Measurements from ENCODE around the gene ATP6V0D1. TPM values are rescaled to one million over a fixed set of nuclear protein-coding genes. Genes with fewer than 3 reads are reported as not detected.

The ATP6V0D1 gene
- total RNA-seq, 2 experiments from 2014 or later, result 16.3 to 17.3 TPM

- CTCF ChIA-PET, result interaction anchor here (0.6 to 1.5 kb wide), 5 partner anchors 10 to 1832 kb away, joined by 3 to 5 read pairs (median 3); no protein-coding TSS in a partner anchor
- no peak overlapping the region for H3K27ac Mint-ChIP-seq
These were observed 29.8 kb downstream of the ATP6V0D1 start for GRCh38 chr16:67451061-67451703.

DNA sequence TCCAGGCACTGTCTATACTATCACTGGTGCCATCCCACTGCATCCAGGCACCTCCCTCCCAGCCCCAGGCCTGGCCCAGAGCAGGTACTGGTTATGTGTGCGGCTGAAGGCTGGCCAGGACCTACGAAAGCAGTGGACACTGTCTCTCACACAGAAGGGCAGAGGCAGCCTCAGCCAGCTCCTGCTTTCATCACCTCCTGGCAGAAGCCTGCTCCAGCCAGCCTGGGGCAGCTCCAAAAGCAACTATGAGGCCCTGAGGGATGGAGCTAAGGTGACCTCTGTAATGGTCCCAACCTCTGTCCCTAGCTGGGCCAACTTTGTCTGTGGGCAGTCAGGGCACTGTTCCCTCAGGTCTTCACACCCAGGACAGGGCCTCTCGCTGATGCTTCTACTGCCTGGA is 31.2 kb downstream of the ATP6V0D1 start:
- DNase-seq (no peak), ATAC-seq (no peak)
- Mint-ChIP-seq H3K27ac (no peak overlapping the region), H3K36me3 (ENCODE audit: low read depth) (peaks cover 6% of the 10 kb centered on the region), H3K27me3 (no peaks in the 10 kb centered on the region), H3K4me3 (no peak overlapping the region), H3K9me3 (ENCODE audit: low read depth) (no peaks in the 10 kb centered on the region), H3K4me1 (no peaks in the 10 kb centered on the region)
- ChIA-PET POLR2A (no interaction called here), CTCF (interaction anchor here (0.6 to 1.5 kb wide), 5 partner anchors 8 to 155 kb away, joined by 3 to 5 read pairs (median 3); no protein-coding TSS in a partner anchor)
- intact Hi-C loops (cut with DNase I, micrococcal nuclease), result no loop called here

More at GRCh38 chr16:67451061-67451703, 29.8 kb downstream of the ATP6V0D1 start:
- H3K36me3 Mint-ChIP-seq (ENCODE audit: low read depth), result peaks cover 6% of the 10 kb centered on the region
- H3K4me1 Mint-ChIP-seq, result peaks cover under 1% of the 10 kb centered on the region
- DNase-seq, result no peak
- no peaks in the 10 kb centered on the region for H3K9me3 Mint-ChIP-seq (ENCODE audit: low read depth)
- no peak for ATAC-seq
- H3K4me3 Mint-ChIP-seq, result no peak overlapping the region
- H3K27me3 Mint-ChIP-seq, result no peaks in the 10 kb centered on the region
- POLR2A ChIA-PET, result no interaction called here
- intact Hi-C loops (cut with DNase I, micrococcal nuclease), result no loop called here

DNA sequence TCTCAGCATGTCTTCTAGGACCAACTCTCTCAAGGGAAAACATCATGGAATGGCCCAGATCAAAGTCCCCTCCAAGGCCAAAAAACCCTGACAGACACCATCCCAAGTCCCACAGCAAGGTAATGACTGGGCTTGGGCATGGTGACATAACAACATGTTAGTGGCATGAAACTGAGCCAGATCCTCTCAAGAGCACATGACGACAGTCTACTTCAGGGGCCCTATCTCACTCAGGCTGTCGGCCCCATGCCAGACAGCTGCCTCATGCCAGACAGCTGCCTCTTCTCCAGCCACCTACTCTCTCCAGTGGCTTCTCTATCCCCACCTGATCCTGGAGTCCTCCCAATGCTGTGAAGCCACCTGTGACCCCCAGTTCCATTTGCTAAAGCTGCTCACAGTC is 31.6 kb downstream of the ATP6V0D1 start:
- CTCF ChIA-PET, result interaction anchor here (0.6 to 1.5 kb wide), 3 partner anchors 21 to 152 kb away, joined by 3 to 5 read pairs (median 3); no protein-coding TSS in a partner anchor
- Mint-ChIP-seq H3K4me3 (no peak overlapping the region), H3K36me3 (ENCODE audit: low read depth) (peaks cover 6% of the 10 kb centered on the region), H3K27me3 (no peaks in the 10 kb centered on the region), H3K27ac (no peak overlapping the region), H3K9me3 (ENCODE audit: low read depth) (no peaks in the 10 kb centered on the region), H3K4me1 (no peaks in the 10 kb centered on the region)
- intact Hi-C loops (cut with DNase I, micrococcal nuclease), result no loop called here
- ATAC-seq (no peak), DNase-seq (no peak)
- POLR2A ChIA-PET, result no interaction called here

DNA sequence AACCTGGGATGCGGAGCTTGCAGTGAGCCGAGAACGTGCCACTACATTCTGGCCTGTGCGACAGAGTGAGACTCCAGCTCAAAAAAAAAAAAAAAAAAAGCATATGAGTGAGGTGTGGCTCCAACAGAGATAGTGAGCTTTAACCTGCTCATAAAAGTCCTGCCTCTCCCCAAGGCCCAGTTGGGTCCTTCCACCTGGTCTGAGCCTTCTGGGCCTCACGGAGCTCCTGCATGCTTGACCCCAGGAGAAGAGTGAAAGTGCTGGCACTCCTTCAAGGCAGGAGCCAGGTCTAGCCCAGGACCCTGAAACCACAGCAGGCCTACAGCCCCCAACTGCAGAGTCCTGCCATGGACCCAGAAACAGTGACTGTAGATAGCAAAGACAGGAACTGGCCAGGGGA is 32.4 kb downstream of the ATP6V0D1 start:
- POLR2A ChIA-PET, result interaction anchor here (0.8 kb wide), 1 partner anchor 100 kb away, joined by 4 read pairs; no protein-coding TSS in a partner anchor
- intact Hi-C loops (cut with DNase I, micrococcal nuclease), result no loop called here
- Mint-ChIP-seq H3K27me3 (no peaks in the 10 kb centered on the region), H3K27ac (no peak overlapping the region), H3K36me3 (ENCODE audit: low read depth) (peaks cover 6% of the 10 kb centered on the region), H3K4me3 (no peak overlapping the region), H3K9me3 (ENCODE audit: low read depth) (no peaks in the 10 kb centered on the region), H3K4me1 (no peaks in the 10 kb centered on the region)
- DNase-seq (no peak), ATAC-seq (no peak)
- CTCF ChIA-PET, result interaction anchor here (0.5 to 2.9 kb wide), 14 partner anchors 8 to 411 kb away, joined by 3 to 25 read pairs (median 4); no protein-coding TSS in a partner anchor

DNA sequence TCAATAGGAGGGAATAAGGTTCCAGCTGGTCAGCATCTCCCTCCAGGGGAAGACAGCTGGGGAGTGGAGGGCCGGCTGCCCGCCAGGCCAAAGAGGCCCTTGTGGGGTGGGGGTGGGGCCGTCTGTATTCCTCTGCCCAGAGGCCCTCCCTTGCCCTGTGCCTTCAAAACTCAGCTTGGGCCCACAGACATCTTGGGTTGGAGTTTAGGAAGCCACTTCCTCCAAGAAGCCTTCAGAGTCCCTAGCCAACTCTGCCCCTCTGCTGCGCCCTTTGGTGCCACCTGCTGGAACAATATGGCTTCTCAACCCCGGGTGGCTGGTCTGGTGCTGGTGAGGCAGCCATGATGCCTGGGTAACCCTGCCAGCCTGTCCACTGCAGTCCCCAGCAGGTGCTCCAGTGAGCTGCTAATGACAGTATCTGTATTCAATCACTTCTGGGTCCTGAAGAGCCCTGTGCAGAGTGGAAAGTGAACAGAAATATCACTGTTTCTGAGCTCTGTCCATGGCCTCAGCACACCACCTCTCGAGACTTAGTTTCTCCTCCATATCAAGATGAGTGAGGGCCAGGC is 33.4 kb downstream of the ATP6V0D1 start:
- DNase-seq (peak; percentile 89), ATAC-seq (peak; percentile 99)
- Mint-ChIP-seq H3K4me3 (no peak overlapping the region), H3K9me3 (ENCODE audit: low read depth) (no peaks in the 10 kb centered on the region), H3K36me3 (ENCODE audit: low read depth) (peaks cover 2% of the 10 kb centered on the region), H3K27ac (no peak overlapping the region), H3K4me1 (no peaks in the 10 kb centered on the region), H3K27me3 (no peaks in the 10 kb centered on the region)
- POLR2A ChIA-PET, result no interaction called here
- intact Hi-C loops (cut with DNase I, micrococcal nuclease), result loop anchor here (1.0 kb wide), 1 partner anchor 19 kb away; no protein-coding TSS in a partner anchor
- CTCF ChIA-PET, result interaction anchor here (0.6 to 2.9 kb wide), 21 partner anchors 9 to 318 kb away, joined by 3 to 25 read pairs (median 4); partner anchors contain the start of gene HSD11B2

DNA sequence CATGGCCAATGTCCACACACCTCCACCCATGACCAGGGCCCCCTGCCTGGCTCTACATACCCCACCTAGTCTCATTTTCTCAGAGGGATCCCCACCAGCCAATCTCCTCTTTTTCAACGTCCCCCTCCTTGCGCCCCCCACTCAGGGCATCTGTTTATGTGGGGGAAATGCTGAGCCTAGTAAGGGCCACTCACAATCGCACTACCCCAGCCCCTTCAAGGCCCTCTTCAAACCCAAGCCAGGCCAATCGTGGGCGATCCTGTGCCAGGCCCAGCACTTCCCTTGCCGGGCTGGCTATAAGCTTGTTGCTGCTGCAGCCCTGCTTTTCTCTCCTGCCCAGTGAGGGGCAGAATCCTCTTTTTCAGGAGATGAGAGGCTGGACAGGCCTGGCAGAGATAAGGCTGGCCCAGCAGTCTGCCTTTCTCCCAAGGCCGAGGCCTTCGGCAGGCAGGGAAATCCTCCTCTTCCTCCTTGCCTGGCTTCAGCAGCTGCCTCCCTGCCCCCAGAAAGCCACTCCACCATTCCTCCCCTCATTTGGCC is 33.9 kb downstream of the ATP6V0D1 start:
- no peak overlapping the region for H3K27ac Mint-ChIP-seq
- no peak for DNase-seq
- intact Hi-C loops (cut with DNase I, micrococcal nuclease), result loop anchor here (1.0 kb wide), 1 partner anchor 19 kb away; no protein-coding TSS in a partner anchor
- no peak for ATAC-seq
- H3K4me3 Mint-ChIP-seq, result no peak overlapping the region
- ChIA-PET CTCF (interaction anchor here (1.0 to 2.9 kb wide), 11 partner anchors 9 to 270 kb away, joined by 3 to 25 read pairs (median 5); no protein-coding TSS in a partner anchor), POLR2A (no interaction called here)
- H3K9me3 Mint-ChIP-seq (ENCODE audit: low read depth), result no peaks in the 10 kb centered on the region
- H3K36me3 Mint-ChIP-seq (ENCODE audit: low read depth), result peaks cover 2% of the 10 kb centered on the region
- H3K4me1 Mint-ChIP-seq, result no peaks in the 10 kb centered on the region
- H3K27me3 Mint-ChIP-seq, result no peaks in the 10 kb centered on the region

GRCh38 chr16:67445913-67446907 is 34.7 kb downstream of the ATP6V0D1 start:
- H3K27me3 Mint-ChIP-seq, result no peaks in the 10 kb centered on the region
- POLR2A ChIA-PET, result no interaction called here
- ATAC-seq (no peak), DNase-seq (no peak)
- CTCF ChIA-PET, result interaction anchor here (0.5 to 2.9 kb wide), 15 partner anchors 10 to 485 kb away, joined by 3 to 25 read pairs (median 4); partner anchors contain the start of gene CES3
- H3K4me1 Mint-ChIP-seq, result no peaks in the 10 kb centered on the region
- no peak overlapping the region for H3K27ac Mint-ChIP-seq
- no peak overlapping the region for H3K4me3 Mint-ChIP-seq
- intact Hi-C loops (cut with DNase I, micrococcal nuclease), result no loop called here
- no peaks in the 10 kb centered on the region for H3K9me3 Mint-ChIP-seq (ENCODE audit: low read depth)
- H3K36me3 Mint-ChIP-seq (ENCODE audit: low read depth), result peaks cover under 1% of the 10 kb centered on the region

DNA sequence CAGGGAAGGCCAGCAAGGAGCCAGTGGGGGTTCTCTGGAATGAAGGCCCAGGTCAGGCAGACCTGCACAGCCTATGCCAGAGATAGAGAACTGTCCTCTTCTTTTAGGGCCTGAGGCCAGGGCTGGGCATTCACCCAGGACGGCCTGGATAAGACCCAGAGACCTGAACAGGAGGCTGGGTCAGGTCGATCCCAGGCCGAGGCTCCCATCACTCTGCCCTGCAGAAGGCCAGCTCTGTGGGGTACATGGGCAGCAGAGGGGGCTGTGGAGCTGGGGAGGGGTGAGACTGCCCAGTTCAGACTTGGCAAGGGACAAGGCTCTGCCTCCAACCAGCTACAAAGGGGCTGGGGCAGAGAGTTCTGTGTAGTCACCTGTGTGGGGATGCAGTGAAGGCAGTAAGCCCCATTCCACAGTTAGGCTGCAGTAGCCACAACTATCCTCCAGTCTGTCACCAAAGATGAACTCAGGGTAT is 35.5 kb downstream of the ATP6V0D1 start:
- POLR2A ChIA-PET, result no interaction called here
- H3K9me3 Mint-ChIP-seq (ENCODE audit: low read depth), result no peaks in the 10 kb centered on the region
- no peak for DNase-seq
- H3K27ac Mint-ChIP-seq, result no peak overlapping the region
- no peak for ATAC-seq
- CTCF ChIA-PET, result interaction anchor here (0.6 to 2.9 kb wide), 10 partner anchors 10 to 1645 kb away, joined by 3 to 25 read pairs (median 4); no protein-coding TSS in a partner anchor
- H3K36me3 Mint-ChIP-seq (ENCODE audit: low read depth), result no peaks in the 10 kb centered on the region
- no peaks in the 10 kb centered on the region for H3K4me1 Mint-ChIP-seq
- no peak overlapping the region for H3K4me3 Mint-ChIP-seq
- no peaks in the 10 kb centered on the region for H3K27me3 Mint-ChIP-seq
- intact Hi-C loops (cut with DNase I, micrococcal nuclease), result no loop called here

DNA sequence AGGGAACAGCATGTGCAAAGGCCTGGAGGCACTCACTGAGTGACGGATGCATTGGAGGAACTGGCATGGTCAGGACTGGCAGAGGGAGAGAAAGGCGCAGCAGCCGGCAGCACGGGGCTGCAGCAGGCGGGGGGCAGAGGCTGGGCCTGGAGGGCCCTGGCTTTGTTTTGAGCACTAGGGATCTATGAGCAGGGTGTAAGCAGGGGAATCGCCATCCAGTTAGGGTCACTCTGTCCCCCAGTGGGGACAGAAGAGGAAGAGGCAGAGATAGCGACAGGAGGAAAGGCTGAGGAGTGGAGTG is 35.9 kb downstream of the ATP6V0D1 start:
- H3K27ac Mint-ChIP-seq, result no peak overlapping the region
- POLR2A ChIA-PET, result no interaction called here

DNA sequence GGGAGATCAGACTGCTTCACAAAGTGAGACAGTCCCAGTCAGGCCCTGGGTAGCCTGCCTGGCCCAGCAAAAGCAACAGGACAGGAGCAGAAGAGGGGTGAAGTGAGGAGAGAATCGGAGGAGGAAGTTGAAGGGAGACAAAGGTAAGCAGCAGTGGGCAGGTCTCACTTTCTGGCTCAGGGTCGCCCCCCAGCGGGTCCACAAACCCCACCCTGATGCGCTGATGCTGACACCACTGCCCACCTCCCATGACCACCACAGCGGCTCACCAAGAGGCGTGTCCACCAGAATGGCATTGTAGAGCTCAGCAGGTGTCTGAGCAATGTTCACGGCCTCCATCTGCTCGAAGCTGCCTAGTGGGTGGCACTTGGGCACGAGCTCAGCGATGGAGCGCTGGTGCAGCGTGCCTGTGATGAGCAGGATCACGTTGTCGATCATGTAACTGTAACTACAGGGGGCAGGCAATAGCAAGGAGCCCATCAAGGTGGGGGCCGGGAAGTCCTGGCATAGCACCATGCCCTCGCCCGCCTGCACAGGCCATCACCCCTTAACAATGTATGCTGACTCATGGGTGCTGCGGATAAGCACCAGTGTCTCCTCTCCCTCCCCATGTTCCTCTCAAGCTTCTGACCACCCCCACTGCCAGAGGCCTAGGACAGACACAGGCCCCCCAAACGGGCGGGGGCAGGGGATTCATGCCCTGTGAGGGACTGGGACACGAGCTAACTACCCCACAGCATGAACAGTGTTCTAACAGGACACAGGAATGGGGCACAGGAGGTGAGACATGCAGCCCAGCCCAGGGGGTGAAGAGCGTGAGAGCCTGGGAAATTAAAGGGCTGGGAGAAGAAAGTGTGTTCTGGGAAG is 36.5 kb downstream of the ATP6V0D1 start:
- DNase-seq (no peak), ATAC-seq (no peak)
- POLR2A ChIA-PET, result no interaction called here
- Mint-ChIP-seq H3K4me1 (no peaks in the 10 kb centered on the region), H3K4me3 (no peak overlapping the region), H3K36me3 (ENCODE audit: low read depth) (no peaks in the 10 kb centered on the region), H3K9me3 (ENCODE audit: low read depth) (no peaks in the 10 kb centered on the region), H3K27ac (no peak overlapping the region), H3K27me3 (no peaks in the 10 kb centered on the region)
- intact Hi-C loops (cut with DNase I, micrococcal nuclease), result no loop called here
- CTCF ChIA-PET, result interaction anchor here (0.6 to 1.5 kb wide), 8 partner anchors 9 to 1646 kb away, joined by 3 to 6 read pairs (median 3); no protein-coding TSS in a partner anchor

More for the DNA sequence above, 35.9 kb downstream of the ATP6V0D1 start:
- Mint-ChIP-seq H3K9me3 (ENCODE audit: low read depth) (no peaks in the 10 kb centered on the region), H3K27me3 (no peaks in the 10 kb centered on the region), H3K4me1 (no peaks in the 10 kb centered on the region), H3K4me3 (no peak overlapping the region), H3K36me3 (ENCODE audit: low read depth) (no peaks in the 10 kb centered on the region)
- no peak for DNase-seq
- intact Hi-C loops (cut with DNase I, micrococcal nuclease), result no loop called here
- no peak for ATAC-seq
- CTCF ChIA-PET, result interaction anchor here (0.6 to 1.7 kb wide), 7 partner anchors 9 to 1646 kb away, joined by 3 to 6 read pairs (median 3); no protein-coding TSS in a partner anchor

Data from activated CD4-positive, alpha-beta T cell treated with anti-CD3 and anti-CD28 coated beads for 36 hours (primary cell).